CD8-positive, alpha-beta memory T cell (primary cell): ENCODE data around the gene OPA1. TPM values are rescaled to one million over a fixed set of nuclear protein-coding genes. Genes with fewer than 3 reads are reported as not detected.

Experiments used
- CTCF ChIA-PET: fragments of 350-600 bp; sonication (Branson Sonifier 250); formaldehyde crosslinking; loops from one replicate; lab custom pipeline; 2021; ENCODE audit warnings: antibody characterized with exemption; lab: Charles Lee
- POLR2A ChIA-PET: fragments of 350-600 bp; sonication (Branson Sonifier 250); formaldehyde crosslinking; loops from one replicate; lab custom pipeline; 2021; ENCODE audit warnings: antibody characterized with exemption; lab: Charles Lee
- DNase-seq, 5 donors: peaks; one replicate each; pipeline versions ENCODE4 v3.0.0 to v3.0.0-alpha.2; 2020 to 2022; ENCODE audit warnings: mixed read lengths in 1 of 5
- H3K27ac ChIP-seq: one replicate; pipeline ENCODE4 v1.7.0; 2013; ENCODE audit warnings: low read depth, mild to moderate bottlenecking, low read length, moderate library complexity
- H3K27me3 ChIP-seq: 2 replicates; pipeline ENCODE4 v1.7.0; 2013; ENCODE audit warnings: low read length, mild to moderate bottlenecking; ENCODE audit not compliant: insufficient read depth, poor library complexity, severe bottlenecking
- H3K36me3 ChIP-seq: 2 replicates; pipeline ENCODE4 v1.7.0; 2013; ENCODE audit warnings: mild to moderate bottlenecking, low read length, moderate library complexity; ENCODE audit not compliant: insufficient read depth
- H3K4me1 ChIP-seq: 2 replicates; pipeline ENCODE4 v1.7.0; 2013; ENCODE audit warnings: mild to moderate bottlenecking, low read length, moderate library complexity; ENCODE audit not compliant: insufficient read depth
- H3K4me3 ChIP-seq: 2 replicates; pipeline ENCODE4 v1.7.0; 2013; ENCODE audit warnings: mild to moderate bottlenecking, low read length
- H3K9me3 ChIP-seq: 2 replicates; pipeline ENCODE4 v1.7.0; 2013; ENCODE audit warnings: mild to moderate bottlenecking, low read length
- H3K27ac Mint-ChIP-seq, 8 donors: one replicate each; pipeline ENCODE4 v1.8.0; 2020 to 2021; ENCODE audit warnings: mixed read lengths in 8 of 8, mild to moderate bottlenecking in 6 of 8, inconsistent platforms in 3 of 8, moderate library complexity in 3 of 8
- H3K27me3 Mint-ChIP-seq, 2 donors: one replicate each; pipeline ENCODE4 v1.8.0; 2020 to 2021; ENCODE audit warnings: mixed read lengths in 2 of 2, mild to moderate bottlenecking in 1 of 2, moderate library complexity in 1 of 2
- H3K36me3 Mint-ChIP-seq, 3 donors: one replicate each; pipeline ENCODE4 v1.8.0; 2020 to 2021; ENCODE audit warnings: mixed read lengths in 3 of 3, inconsistent platforms in 1 of 3, mild to moderate bottlenecking in 1 of 3
- H3K4me1 Mint-ChIP-seq, 3 donors: one replicate each; pipeline ENCODE4 v1.8.0; 2020 to 2021; ENCODE audit warnings: mixed read lengths in 3 of 3, inconsistent platforms in 1 of 3, mild to moderate bottlenecking in 1 of 3
- H3K4me3 Mint-ChIP-seq, 7 donors: one replicate each; pipeline ENCODE4 v1.8.0; 2020 to 2021; ENCODE audit warnings: mixed read lengths in 7 of 7, mild to moderate bottlenecking in 6 of 7, moderate library complexity in 4 of 7, inconsistent platforms in 2 of 7
- H3K9me3 Mint-ChIP-seq, 5 donors: one replicate each; pipeline ENCODE4 v1.8.0; 2020 to 2022; ENCODE audit warnings: mixed read lengths in 5 of 5, mild to moderate bottlenecking in 3 of 5, moderate library complexity in 2 of 5, inconsistent platforms in 1 of 5
- polyA plus RNA-seq: library from polyadenylated mRNA; unstranded; fragments of 300-500 nt; fragmentation: Illumina TruSeq; gene quantifications from one replicate; pipeline ENCODE4 v1.2.3, GENCODE V29; 2021
- total RNA-seq, 2 experiments: library from RNA; stranded (reverse); gene quantifications; one replicate each; pipeline ENCODE4 v1.2.3, GENCODE V29; 2021

The OPA1 gene
- total and polyA plus RNA-seq, 3 experiments from 2014 or later: 25.4 to 93.7 (median 86.1) TPM

GRCh38 chr3:193673845-193674244, 80.8 kb downstream of the OPA1 start:
- H3K27me3 ChIP-seq: no peaks in the 10 kb centered on the region
- H3K4me1 ChIP-seq: no peaks in the 10 kb centered on the region
- Mint-ChIP-seq H3K4me1 (peaks cover 0 to 4% (median 0%) of the 10 kb centered on the region in 3 donors), H3K4me3 (no peak overlapping the region), H3K27ac (no peak overlapping the region), H3K9me3 (no peaks in the 10 kb centered on the region), H3K36me3 (peaks cover 16 to 76% (median 26%) of the 10 kb centered on the region in 3 donors), H3K27me3 (no peaks in the 10 kb centered on the region)
- CTCF ChIA-PET: interaction anchor here (1.2 to 1.7 kb wide), 3 partner anchors 10 to 642 kb away, joined by 3 to 5 read pairs (median 3); no protein-coding TSS in a partner anchor
- no peak overlapping the region for H3K27ac ChIP-seq
- POLR2A ChIA-PET: no interaction called here
- H3K4me3 ChIP-seq: no peak overlapping the region
- no peaks in the 10 kb centered on the region for H3K36me3 ChIP-seq
- DNase-seq: no peak
- no peaks in the 10 kb centered on the region for H3K9me3 ChIP-seq

GRCh38 chr3:193674714-193675113, 81.7 kb downstream of the OPA1 start:
- Histone ChIP-seq H3K4me1 (no peaks in the 10 kb centered on the region), H3K27me3 (no peaks in the 10 kb centered on the region), H3K9me3 (no peaks in the 10 kb centered on the region), H3K27ac (no peak overlapping the region), H3K4me3 (no peak overlapping the region), H3K36me3 (no peaks in the 10 kb centered on the region)
- Mint-ChIP-seq H3K36me3 (peaks cover 16 to 70% (median 28%) of the 10 kb centered on the region in 3 donors), H3K27ac (no peak overlapping the region), H3K9me3 (no peaks in the 10 kb centered on the region), H3K4me1 (no peaks in the 10 kb centered on the region), H3K27me3 (no peaks in the 10 kb centered on the region), H3K4me3 (no peak overlapping the region)
- CTCF ChIA-PET: interaction anchor here (1.0 to 1.7 kb wide), 4 partner anchors 9 to 641 kb away, joined by 3 to 5 read pairs (median 3); no protein-coding TSS in a partner anchor
- POLR2A ChIA-PET: no interaction called here
- no peak for DNase-seq

GRCh38 chr3:193677734-193678133, 84.7 kb downstream of the OPA1 start:
- H3K36me3 Mint-ChIP-seq: peaks cover 17 to 61% (median 31%) of the 10 kb centered on the region in 3 donors
- Histone ChIP-seq H3K4me3 (no peak overlapping the region), H3K36me3 (no peaks in the 10 kb centered on the region), H3K27me3 (no peaks in the 10 kb centered on the region), H3K4me1 (no peaks in the 10 kb centered on the region), H3K9me3 (no peaks in the 10 kb centered on the region), H3K27ac (no peak overlapping the region)
- DNase-seq: no peak
- peak overlapping the region in 2 of 8 donors; percentile 14 to 66 for H3K27ac Mint-ChIP-seq
- no peaks in the 10 kb centered on the region for H3K4me1 Mint-ChIP-seq
- peaks cover 0 to 1% of the 10 kb centered on the region in 2 donors for H3K27me3 Mint-ChIP-seq
- no peaks in the 10 kb centered on the region for H3K9me3 Mint-ChIP-seq
- no peak overlapping the region for H3K4me3 Mint-ChIP-seq
- CTCF ChIA-PET: no interaction called here
- POLR2A ChIA-PET: no interaction called here

GRCh38 chr3:193680220-193680619, 87.2 kb downstream of the OPA1 start:
- H3K4me3 Mint-ChIP-seq: no peak overlapping the region
- peaks cover 0 to 1% of the 10 kb centered on the region in 2 donors for H3K27me3 Mint-ChIP-seq
- Histone ChIP-seq H3K27me3 (no peaks in the 10 kb centered on the region), H3K36me3 (no peaks in the 10 kb centered on the region), H3K27ac (no peak overlapping the region), H3K4me1 (no peaks in the 10 kb centered on the region), H3K9me3 (no peaks in the 10 kb centered on the region), H3K4me3 (no peak overlapping the region)
- peak overlapping the region in 1 of 8 donors; percentile 74 for H3K27ac Mint-ChIP-seq
- no peaks in the 10 kb centered on the region for H3K4me1 Mint-ChIP-seq
- ChIA-PET POLR2A (no interaction called here), CTCF (no interaction called here)
- H3K36me3 Mint-ChIP-seq: peaks cover 20 to 55% (median 29%) of the 10 kb centered on the region in 3 donors
- no peak for DNase-seq
- H3K9me3 Mint-ChIP-seq: no peaks in the 10 kb centered on the region

GRCh38 chr3:193681631-193682030, 88.6 kb downstream of the OPA1 start:
- no peak for DNase-seq
- CTCF ChIA-PET: no interaction called here
- Mint-ChIP-seq H3K36me3 (peaks cover 8 to 45% (median 18%) of the 10 kb centered on the region in 3 donors), H3K4me1 (peaks cover 0 to 2% (median 0%) of the 10 kb centered on the region in 3 donors), H3K9me3 (no peaks in the 10 kb centered on the region), H3K27ac (no peak overlapping the region), H3K4me3 (no peak overlapping the region), H3K27me3 (peaks cover 0 to 1% of the 10 kb centered on the region in 2 donors)
- no peaks in the 10 kb centered on the region for H3K27me3 ChIP-seq
- no peak overlapping the region for H3K4me3 ChIP-seq
- H3K9me3 ChIP-seq: no peaks in the 10 kb centered on the region
- H3K36me3 ChIP-seq: no peaks in the 10 kb centered on the region
- H3K27ac ChIP-seq: no peak overlapping the region
- POLR2A ChIA-PET: no interaction called here
- H3K4me1 ChIP-seq: no peaks in the 10 kb centered on the region

GRCh38 chr3:193686665-193687483, 93.9 kb downstream of the OPA1 start:
- ChIA-PET CTCF (no interaction called here), POLR2A (no interaction called here)
- Mint-ChIP-seq H3K27me3 (no peaks in the 10 kb centered on the region), H3K36me3 (peaks cover 4 to 31% (median 6%) of the 10 kb centered on the region in 3 donors), H3K27ac (peak overlapping the region in 1 of 8 donors; percentile 11), H3K9me3 (no peaks in the 10 kb centered on the region), H3K4me1 (peaks cover 0 to 2% (median 0%) of the 10 kb centered on the region in 3 donors), H3K4me3 (no peak overlapping the region)
- Histone ChIP-seq H3K4me1 (no peaks in the 10 kb centered on the region), H3K27ac (no peak overlapping the region), H3K36me3 (no peaks in the 10 kb centered on the region), H3K9me3 (no peaks in the 10 kb centered on the region), H3K27me3 (no peaks in the 10 kb centered on the region), H3K4me3 (no peak overlapping the region)
- no peak for DNase-seq

GRCh38 chr3:193688834-193689714, 96.1 kb downstream of the OPA1 start:
- Histone ChIP-seq H3K36me3 (peaks cover 9% of the 10 kb centered on the region), H3K4me3 (no peak overlapping the region), H3K9me3 (no peaks in the 10 kb centered on the region), H3K4me1 (no peaks in the 10 kb centered on the region), H3K27me3 (no peaks in the 10 kb centered on the region), H3K27ac (peak overlapping the region; percentile 38)
- Mint-ChIP-seq H3K36me3 (peaks cover 0 to 33% (median 4%) of the 10 kb centered on the region in 3 donors), H3K27me3 (no peaks in the 10 kb centered on the region), H3K27ac (peak overlapping the region in 2 of 8 donors; percentile 39 to 93), H3K4me1 (peaks cover 0 to 2% (median 0%) of the 10 kb centered on the region in 3 donors), H3K4me3 (no peak overlapping the region), H3K9me3 (no peaks in the 10 kb centered on the region)
- ChIA-PET POLR2A (no interaction called here), CTCF (no interaction called here)
- DNase-seq: no peak
